ENCODE results near the gene FBXW7. TPM values are rescaled to one million over a fixed set of nuclear protein-coding genes. Genes with fewer than 3 reads are reported as not detected.
A peak's percentile ranks its signal among the peaks of the same experiment; 100 is the strongest.
"Not testable (repeated sequence)": the region's sequence is repeated elsewhere in the genome, so short reads cannot be mapped to it uniquely, and the experiment has no call there.

The FBXW7 gene
- total RNA-seq, 3 donors from 2014 or later, result 38.5 to 48.6 (median 39.4) TPM

DNA sequence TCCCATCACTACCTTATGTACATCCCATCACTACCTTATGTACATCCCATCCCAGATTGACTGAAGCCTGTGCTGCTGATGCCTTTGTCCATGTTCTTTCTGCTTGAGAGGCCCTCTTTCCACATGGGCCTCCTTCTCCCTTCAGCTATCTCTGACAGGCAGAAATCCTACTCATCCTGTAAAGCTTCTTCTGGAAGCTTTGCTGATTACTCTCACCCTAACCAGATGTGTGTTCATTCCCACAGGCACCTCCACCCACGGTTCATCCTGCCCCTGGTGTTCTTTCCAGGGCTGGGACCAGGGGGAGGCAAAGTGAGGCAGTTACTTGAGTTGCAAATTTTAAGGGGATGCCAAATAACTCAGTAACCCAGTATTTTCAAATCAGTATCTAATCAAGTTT is 22.5 kb upstream of the FBXW7 start:
- TF ChIP-seq, protein P1, sequence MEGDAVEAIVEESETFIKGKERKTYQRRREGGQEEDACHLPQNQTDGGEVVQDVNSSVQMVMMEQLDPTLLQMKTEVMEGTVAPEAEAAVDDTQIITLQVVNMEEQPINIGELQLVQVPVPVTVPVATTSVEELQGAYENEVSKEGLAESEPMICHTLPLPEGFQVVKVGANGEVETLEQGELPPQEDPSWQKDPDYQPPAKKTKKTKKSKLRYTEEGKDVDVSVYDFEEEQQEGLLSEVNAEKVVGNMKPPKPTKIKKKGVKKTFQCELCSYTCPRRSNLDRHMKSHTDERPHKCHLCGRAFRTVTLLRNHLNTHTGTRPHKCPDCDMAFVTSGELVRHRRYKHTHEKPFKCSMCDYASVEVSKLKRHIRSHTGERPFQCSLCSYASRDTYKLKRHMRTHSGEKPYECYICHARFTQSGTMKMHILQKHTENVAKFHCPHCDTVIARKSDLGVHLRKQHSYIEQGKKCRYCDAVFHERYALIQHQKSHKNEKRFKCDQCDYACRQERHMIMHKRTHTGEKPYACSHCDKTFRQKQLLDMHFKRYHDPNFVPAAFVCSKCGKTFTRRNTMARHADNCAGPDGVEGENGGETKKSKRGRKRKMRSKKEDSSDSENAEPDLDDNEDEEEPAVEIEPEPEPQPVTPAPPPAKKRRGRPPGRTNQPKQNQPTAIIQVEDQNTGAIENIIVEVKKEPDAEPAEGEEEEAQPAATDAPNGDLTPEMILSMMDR (IDR thresholded peaks at IDR 0.05), result no peak
- H3K36me3 ChIP-seq (ENCODE audit: low read depth), result no peaks in the 10 kb centered on the region
- intact Hi-C loops (cut with DNase I, micrococcal nuclease), result no loop called here
- DNase-seq, result no peak
- no peak overlapping the region for H3K4me3 ChIP-seq
- ATAC-seq, result no peak
- H3K9me3 ChIP-seq, result no peaks in the 10 kb centered on the region
- H3K4me1 ChIP-seq (ENCODE audit: low read depth), result no peaks in the 10 kb centered on the region

DNA sequence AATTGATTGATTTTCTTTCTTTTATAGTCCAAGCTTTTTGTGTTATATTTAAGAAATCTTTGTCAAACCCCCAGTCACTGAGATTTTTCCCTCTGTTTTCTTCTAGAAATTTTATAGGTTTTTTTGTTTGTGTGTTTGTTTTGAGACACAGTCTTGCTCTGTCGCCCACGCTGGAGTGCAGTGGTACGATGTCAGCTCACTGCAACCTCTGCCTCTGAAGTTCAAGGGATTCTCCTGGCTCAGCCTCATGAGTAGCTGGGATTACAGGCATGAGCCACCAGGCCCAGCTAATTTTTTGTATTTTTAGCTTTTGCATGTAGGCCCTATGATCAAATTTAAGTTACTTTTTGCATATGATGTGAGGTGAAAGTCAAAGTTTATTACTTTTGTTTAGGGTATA is 20.9 kb upstream of the FBXW7 start:
- no peaks in the 10 kb centered on the region for H3K4me1 ChIP-seq (ENCODE audit: low read depth)
- TF ChIP-seq, protein P1 (IDR thresholded peaks at IDR 0.05), result no peak
- ATAC-seq (no peak), DNase-seq (no peak)
- no peaks in the 10 kb centered on the region for H3K9me3 ChIP-seq
- intact Hi-C loops (cut with DNase I, micrococcal nuclease), result no loop called here
- H3K4me3 ChIP-seq, result no peak overlapping the region
- no peaks in the 10 kb centered on the region for H3K36me3 ChIP-seq (ENCODE audit: low read depth)

DNA sequence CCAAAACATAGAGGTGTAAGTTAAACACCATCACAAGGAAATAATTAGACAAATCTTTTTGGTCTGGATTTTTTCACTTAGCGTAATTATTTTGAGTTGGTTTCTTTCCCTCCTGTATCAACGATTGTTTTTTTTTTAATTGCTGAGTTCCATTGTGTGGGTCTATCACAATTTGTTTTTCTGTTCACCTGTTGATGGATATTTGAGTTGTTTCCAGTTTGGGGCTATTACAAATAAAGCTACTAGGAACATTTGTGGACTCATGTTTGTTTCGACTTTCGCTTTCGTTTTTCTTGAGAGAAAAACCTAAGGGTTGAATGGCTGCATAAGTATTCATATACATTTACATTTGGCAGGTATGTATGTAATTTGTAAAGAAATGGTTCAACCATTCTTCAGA is 20.4 kb upstream of the FBXW7 start:
- no peak overlapping the region for H3K4me3 ChIP-seq
- no peaks in the 10 kb centered on the region for H3K9me3 ChIP-seq
- no peaks in the 10 kb centered on the region for H3K36me3 ChIP-seq (ENCODE audit: low read depth)
- TF ChIP-seq, protein P1 (IDR thresholded peaks at IDR 0.05), result no peak
- DNase-seq (no peak), ATAC-seq (no peak)
- intact Hi-C loops (cut with DNase I, micrococcal nuclease), result no loop called here
- H3K4me1 ChIP-seq (ENCODE audit: low read depth), result no peaks in the 10 kb centered on the region

DNA sequence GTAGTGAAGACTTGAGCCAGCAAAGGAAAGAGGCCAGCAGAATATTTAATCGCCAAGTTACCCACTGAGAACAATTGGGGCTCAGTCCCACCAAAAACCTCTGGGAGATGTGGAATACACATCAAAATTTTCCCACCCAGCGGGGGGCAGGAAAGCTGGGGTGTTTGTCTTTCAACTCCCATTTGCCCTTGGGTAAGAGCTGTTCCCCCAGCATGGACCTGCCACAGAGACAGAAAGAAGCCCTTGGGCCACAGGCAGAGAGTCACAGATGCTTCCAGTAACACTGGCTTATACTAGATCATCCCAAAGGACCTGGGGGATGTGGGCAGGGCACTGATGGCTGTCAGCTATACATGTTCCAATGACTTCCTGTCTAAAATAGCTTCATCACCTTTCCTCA is 18.9 kb upstream of the FBXW7 start:
- Histone ChIP-seq H3K4me3 (no peak overlapping the region), H3K4me1 (ENCODE audit: low read depth) (no peaks in the 10 kb centered on the region), H3K9me3 (no peaks in the 10 kb centered on the region), H3K36me3 (ENCODE audit: low read depth) (no peaks in the 10 kb centered on the region)
- TF ChIP-seq, protein P1 (IDR thresholded peaks at IDR 0.05), result no peak
- ATAC-seq (peak; percentile 40), DNase-seq (no peak)
- intact Hi-C loops (cut with DNase I, micrococcal nuclease), result no loop called here

DNA sequence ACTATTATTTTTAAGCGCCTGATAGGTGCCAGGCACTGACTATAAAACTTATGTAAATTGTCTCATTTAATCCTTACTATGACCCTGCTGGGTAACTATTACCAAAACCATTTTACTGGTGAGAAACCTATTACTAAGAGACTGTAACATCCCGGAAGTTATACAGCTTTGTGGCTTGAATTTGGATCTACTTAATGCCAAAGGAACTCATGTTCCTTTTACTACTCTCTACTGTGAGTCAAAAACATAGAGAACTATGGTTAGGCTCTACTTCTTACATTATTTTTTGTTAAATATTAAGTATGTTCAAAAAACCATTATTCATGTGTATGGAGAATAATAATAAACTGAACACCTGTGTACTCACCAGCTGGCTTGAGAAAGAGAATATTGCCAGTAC is 14.8 kb upstream of the FBXW7 start:
- H3K36me3 ChIP-seq (ENCODE audit: low read depth); H3K4me1 ChIP-seq (ENCODE audit: low read depth); ATAC-seq; H3K4me3 ChIP-seq; intact Hi-C loops (cut with DNase I, micrococcal nuclease); H3K9me3 ChIP-seq; DNase-seq: not testable (repeated sequence)

DNA sequence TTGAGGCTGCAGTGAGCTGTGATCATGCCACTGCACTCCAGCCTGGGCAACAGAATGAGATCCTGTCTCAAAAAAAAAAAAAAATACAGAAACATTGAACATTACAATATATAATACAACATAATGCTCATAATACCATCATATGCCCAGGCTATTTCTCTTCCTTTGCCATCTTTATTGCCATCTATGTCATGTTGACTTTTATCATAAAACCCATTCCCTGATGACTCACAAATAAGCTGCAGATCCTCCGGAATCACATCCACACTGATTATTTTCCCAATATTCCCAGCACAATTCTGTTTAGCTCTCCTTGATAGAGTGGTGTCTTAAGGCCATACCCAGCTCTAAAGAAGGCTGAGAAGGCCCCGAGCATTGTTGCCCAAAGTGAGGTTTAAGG is 9.2 kb upstream of the FBXW7 start:
- Histone ChIP-seq H3K4me1 (ENCODE audit: low read depth) (no peaks in the 10 kb centered on the region), H3K4me3 (no peak overlapping the region), H3K36me3 (ENCODE audit: low read depth) (no peaks in the 10 kb centered on the region), H3K9me3 (no peaks in the 10 kb centered on the region)
- DNase-seq (no peak), ATAC-seq (peak; percentile 37)
- intact Hi-C loops (cut with DNase I, micrococcal nuclease), result no loop called here
- TF ChIP-seq, protein P1 (IDR thresholded peaks at IDR 0.05), result no peak

DNA sequence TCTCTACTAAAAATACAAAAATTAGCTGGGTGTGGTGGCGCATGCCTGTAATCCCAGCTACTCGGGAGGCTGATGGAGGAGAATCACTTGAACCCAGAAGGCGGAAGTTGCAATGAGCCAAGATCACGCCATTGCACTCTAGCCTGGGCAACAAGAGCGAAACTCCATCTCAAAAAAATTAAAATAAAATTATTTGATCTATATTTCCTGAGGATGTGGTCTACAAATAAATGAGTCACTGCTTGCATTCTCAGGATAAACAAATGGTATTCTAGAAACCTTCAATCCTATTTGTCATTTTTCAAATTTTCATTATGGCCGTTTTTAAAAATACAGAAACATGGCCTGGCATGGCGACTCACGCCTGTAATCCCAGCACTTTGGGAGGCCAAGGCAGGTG is 8.6 kb upstream of the FBXW7 start:
- H3K36me3 ChIP-seq (ENCODE audit: low read depth); H3K4me1 ChIP-seq (ENCODE audit: low read depth); ATAC-seq; H3K4me3 ChIP-seq; DNase-seq; H3K9me3 ChIP-seq; intact Hi-C loops (cut with DNase I, micrococcal nuclease): not testable (repeated sequence)

All from mucosa of descending colon (tissue), 3 donors.